Raji (cell line): ENCODE measurements around the gene CTCFL.

Source experiments
- POLR2A ChIP-seq: IDR thresholded peaks from 2 replicates; pipeline ENCODE4 v1.6.1; 2011; ENCODE audit warnings: low read depth, low read length, control low read depth; ENCODE audit not compliant: insufficient read depth

The CTCFL gene

DNA sequence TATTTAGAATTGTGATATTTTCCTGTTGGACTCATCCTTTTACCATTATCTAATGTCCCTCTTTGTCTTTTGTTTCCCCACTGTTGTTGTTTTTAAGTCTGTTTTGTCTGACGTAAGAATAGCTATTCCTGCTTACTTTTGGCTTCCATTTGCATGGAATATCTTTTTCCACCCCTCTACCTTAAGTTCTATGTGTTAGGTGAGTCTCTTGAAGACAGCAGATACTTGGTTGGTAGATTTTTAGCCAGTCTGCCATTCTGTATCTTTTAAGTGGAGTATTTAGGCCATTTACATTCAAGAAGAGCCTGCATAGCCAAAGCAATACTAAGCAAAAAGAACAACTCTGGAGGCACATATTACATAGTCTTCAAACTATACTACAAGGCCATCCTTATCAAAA is 39.2 kb downstream of the CTCFL start:
- no peak for TF ChIP-seq POLR2A

DNA sequence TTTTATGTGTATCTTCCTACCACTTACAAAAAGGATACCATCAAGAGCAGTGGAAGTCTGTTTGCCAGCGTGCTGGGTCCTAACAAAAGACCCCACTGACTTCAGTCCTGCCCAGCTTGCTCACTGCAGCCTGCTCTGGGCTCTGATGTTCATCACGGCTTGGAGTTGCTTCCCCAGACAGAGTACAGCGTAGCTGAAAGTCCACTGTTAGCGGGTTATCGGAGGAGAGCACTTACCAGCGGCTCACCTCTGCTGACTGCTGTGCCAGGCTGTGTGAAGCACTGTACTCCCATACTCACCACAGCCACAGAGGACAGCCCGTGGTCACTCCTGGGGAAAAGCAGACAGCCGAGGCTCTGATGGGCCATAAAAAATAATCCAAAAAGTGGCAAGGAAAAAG is 40.2 kb downstream of the CTCFL start:
- no peak for TF ChIP-seq POLR2A

DNA sequence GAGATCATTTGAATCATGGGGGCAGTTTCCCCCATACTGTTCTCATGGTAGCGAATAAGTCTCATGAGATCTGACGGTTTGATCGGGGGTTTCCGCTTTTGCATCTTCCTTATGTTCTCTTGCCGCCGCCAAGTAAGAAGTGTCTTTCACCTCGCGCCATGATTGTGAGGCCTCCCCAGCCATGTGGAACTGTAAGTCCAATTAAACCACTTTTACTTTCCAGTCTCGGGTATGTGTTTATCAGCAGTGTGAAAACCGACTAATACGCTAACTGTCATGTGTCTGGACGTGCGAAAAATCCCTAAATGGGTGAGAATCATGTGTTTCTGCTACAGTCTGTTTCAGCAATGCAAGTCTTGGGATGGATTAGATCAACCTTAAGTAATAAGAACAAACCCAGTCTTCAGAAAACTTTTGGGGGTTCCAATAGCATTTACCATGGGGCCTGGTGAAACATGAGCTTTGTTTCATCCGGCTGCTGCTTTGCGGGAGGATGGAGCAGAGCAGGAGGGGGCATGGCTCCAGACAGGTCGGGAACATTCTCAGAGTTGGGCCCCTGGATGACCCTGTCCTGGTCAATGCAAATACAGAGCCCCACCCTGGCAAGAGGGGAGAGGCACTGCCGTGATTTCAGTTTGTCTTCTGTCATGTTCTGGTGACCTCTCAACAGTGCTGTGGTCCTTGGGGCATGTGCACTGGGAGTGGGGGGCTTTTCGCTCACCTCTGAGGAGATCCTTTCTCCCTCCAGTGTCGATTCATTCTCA is 41.5 kb downstream of the CTCFL start:
- TF ChIP-seq POLR2A = no peak

DNA sequence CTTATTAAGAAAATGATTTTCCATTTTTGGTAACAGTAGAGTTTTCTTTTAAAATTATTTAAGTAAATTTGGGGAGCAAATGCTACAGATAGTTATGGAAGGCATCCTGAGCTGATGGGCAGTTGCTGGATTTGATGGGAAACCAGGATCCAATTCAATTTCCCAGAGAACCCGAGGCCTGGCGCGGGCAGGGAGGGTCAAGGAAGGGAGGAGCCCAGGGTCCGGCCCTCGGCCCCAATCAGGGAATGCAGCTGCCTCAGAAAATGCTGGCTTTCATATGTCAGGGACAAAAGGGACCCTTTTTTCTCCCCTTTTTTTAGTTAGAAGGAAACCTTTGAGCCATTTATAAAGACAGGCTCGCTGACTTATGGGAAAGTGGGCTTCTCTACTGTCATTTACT is 42.1 kb downstream of the CTCFL start:
- no peak for TF ChIP-seq POLR2A

DNA sequence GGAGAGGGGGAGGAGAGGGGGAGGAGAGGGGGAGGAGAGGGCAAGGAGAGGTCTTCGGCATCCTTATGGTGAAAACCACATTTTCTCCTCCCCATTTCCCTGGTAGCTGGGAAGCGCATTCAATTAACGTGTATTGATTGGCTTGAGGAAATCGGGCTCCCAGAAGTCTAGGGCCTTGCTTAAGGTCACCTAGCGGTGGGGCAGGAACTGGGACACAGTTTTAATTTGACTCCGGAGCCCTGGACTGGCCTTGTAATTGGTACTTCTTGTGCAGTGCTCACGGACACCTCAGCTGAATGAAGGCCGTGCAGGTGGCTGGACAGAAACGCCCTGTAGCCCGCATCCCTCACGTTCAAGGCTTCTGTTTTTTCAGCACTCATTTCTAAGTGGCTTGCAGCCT is 42.8 kb downstream of the CTCFL start:
- TF ChIP-seq POLR2A = no peak

DNA sequence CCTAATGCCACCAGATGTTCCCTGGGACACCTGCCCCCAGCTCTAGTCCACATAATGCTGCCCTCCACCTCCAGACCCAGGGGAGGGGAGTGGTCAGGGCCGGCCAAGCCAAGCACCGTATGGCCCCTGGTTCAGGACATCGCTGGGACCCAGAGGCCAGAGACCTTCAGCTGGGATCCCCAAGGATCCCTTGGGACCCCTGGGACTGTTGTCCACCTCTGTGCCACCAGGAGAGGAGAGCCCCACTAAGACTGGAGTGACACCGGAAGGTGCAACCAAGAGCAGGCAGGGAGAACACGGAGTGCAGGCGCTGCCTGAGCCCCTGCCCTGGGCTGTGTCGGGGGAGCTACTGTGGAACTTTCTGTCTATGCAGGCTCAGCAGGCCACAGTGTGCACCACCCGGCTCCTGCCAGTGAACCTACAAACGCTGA is 43.6 kb downstream of the CTCFL start:
- peak; percentile 49; the same call in 1 of the 2 replicates for TF ChIP-seq POLR2A

DNA sequence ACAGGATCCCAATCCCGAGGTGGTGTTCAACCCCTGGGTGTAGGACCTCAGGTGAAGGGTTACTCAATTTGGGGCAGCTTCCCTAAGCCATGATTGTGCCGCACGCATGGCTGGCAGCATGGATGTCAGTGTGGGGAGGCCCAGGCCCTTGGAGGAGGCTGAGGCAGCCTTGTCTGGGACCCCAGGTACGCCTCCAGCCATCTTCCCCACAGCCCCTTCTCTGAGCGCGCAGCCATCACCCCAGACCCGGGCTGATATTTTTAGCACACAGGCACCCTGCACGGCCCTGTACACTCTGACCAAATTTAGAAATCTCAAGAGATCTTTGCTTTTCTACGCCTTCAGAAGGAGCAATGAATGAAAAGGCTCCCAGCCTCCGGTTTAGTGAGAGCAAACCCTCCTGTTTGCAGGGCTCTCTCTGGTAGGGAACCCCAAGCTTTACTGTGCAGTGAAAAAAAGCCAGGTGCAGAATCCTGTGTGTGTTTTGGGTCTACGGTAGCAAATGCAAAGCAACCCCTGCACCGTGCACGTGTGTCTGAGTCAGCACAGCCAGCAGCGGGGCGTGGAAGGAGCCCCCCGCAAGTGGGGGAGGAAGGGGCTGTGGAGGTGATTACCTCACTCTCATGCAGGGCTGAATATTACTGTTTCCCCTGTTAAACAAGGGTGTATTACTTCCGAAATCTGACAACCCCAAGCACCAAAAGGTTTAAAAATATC is 44.3 kb downstream of the CTCFL start:
- peak; percentile 28; the same call in 1 of the 2 replicates for TF ChIP-seq POLR2A

DNA sequence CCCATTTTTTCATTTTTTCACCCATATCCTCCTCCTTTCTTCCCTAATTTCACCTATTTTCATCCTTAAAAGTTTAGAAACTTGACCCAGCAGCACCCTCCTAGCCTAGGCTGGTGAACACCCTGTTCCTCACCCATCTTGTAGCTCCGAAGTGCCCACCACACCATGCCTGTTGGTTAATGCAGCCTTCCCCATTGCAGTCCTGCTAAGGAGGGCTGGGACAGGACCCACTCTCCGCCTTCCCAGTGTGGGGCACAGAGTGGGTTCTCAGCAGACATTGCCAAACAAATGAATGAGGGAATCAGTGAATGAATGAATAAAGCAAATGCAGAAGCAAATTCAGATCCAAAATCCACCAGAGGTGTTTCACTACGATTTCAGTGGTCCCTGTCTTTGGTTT is 45.7 kb downstream of the CTCFL start:
- TF ChIP-seq POLR2A = no peak

DNA sequence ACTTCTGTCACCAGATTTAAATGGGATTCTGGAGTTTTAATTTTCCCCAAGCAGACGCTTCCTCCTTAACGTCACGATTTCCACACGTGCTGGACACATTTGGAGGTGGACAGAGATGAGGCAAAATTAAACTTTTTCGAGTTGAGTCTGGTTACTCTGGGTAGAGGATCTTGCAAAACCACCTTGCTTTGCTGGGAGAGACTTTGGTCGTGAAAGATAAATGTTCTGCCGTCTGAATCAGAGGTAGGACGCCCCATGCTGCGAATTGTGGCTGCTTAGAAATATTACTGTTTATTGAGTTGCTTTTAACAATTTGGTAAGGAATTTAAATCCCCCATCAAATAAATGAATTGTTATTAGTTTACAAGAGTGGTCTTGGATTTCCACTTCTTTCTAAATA is 46.8 kb downstream of the CTCFL start:
- TF ChIP-seq POLR2A = no peak

DNA sequence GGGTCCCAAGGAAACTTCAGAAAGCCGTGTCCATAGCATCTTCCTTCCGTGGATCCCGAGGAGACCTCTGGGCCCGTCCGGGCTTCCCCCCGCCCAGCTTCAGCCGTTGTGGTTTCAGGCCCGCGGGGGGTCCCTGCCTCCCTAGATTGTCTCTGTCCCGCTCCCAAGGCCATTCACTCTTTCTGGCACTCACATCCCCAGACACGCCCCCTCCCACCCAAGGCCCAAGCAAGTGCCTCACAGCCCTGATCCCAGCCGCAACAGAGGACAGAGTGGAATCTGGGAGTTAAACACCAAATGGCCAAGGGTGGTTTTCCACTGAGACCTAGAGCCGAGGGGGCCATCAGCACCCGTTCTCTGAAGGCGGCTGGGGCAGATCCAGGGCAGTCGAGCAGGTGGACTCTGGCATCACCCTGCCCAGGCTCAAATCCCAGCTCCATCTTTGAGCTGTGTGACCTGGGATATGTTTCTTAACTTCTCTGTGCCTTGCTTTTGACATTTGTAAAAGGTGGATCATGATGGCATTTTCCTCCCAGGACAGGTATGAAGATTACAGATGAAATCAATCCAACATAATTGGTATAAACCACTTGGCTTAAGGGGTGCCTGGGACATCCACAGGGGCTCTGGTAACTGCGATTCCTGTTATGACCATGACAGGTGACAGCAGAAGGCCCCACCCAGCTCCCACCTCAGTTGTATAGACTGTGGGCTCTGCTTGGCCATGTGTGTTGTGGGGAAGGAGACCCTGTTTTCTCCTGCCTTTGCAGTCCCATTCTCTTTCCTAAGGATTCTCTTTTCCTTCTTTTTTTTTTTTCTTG is 48.1 kb downstream of the CTCFL start:
- no peak for TF ChIP-seq POLR2A

DNA sequence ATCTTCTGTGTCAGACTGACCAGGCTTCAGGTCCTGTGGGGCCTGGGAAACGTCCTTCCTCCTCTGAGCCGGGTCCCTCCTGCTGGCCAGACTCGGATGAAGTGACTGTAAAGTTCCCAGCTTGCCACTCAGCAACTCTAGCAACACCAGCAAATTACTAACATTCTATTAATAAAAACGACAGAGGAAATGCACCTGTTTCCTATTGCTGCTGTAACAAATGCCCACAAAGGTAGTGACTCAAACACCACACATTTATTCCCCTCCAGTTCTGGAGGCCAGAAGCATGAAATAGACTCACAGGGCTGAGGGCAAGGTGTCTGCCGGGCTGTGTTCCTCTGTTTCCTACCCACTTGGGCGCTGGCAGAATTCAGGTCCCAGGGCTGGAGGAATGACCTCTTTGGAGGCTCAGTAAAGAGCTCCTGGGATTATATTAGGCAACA is 48.8 kb downstream of the CTCFL start:
- no peak for TF ChIP-seq POLR2A

DNA sequence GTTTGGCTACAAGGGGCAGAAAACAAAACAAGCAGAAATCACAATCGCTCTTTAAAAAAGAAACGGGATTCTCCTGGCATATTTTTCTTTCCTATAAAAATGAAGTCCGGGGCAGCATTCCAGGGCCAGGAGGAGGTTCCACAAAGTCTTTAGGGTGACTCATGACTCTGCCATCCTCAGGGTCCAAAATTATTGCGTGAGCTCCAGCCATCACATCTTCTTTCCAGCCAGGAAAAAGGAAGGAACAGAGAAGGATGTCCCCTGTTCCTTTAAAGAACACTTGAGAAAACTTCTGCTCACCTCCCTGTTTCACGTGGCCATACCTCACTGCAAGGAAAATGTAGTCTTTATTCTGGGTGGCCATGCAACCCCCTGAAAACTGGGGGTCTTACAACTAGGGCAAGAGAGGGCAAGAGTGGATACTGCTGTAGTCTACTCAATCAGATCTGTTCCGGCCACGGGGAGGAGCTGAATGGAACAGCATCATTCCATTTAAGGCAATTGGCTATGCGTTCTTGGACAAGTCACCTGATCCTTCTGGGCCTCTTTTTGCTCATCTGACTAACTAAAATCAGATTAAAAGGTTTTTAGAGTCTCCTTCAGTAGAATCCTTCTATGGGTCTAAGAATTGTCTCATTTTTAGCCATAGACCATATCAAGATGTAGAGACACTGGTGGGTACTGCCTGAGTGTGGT is 49.4 kb downstream of the CTCFL start:
- TF ChIP-seq POLR2A = no peak

DNA sequence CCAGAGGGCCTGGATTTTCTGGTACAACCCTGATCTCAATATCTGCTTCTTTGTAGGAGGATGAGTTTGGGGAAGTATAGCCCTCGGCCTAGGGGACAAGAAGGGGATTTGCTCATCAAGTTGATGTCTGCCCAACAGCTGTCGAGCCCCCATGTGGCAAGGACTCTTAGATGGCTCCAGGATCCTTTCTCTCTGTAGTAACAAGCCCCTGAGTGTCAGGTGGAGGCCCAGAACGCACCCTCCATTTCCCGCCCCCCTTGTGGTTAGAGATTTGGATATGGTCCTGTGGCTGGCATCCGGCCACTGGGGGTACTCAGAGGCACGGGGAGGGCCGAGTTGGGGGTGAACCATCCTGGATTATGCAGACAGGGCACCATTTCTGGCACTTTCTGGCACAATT is 50.1 kb downstream of the CTCFL start:
- TF ChIP-seq POLR2A = no peak

DNA sequence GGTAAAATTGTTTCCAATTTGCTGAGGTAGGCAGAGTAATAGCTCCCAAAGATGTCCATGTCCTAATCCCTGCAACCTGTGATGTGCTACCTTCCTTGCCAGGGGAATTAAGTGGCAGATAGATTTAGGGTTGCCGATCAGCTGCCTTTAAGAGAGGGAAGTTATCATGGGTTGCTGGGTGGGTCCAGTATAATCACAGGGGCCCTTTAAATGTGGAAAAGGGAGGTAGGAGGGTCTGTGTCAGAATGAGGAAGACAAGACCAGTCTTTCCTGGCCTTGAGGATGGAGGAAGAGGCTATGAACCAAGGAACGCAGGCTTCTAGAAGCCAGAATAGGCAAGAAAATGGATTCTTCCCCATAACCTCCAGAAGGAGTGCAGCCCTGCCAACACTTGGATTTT is 50.7 kb downstream of the CTCFL start:
- TF ChIP-seq POLR2A = no peak
